GM12892 (cell line): ENCODE measurements around the gene USP36.

Source experiments
- POLR2A ChIP-seq: IDR thresholded peaks from 2 replicates; pipeline ENCODE4 v1.6.1; 2011; ENCODE audit warnings: low read depth, low read length, control low read depth
- POLR2AphosphoS5 ChIP-seq: IDR thresholded peaks from 2 replicates; pipeline ENCODE4 v1.6.1; 2011; ENCODE audit warnings: low read depth, low read length, control low read depth
- TAF1 ChIP-seq: IDR thresholded peaks from 2 replicates; pipeline ENCODE4 v1.6.1; 2011; ENCODE audit warnings: low read depth, mild to moderate bottlenecking, control low read depth, low read length, borderline replicate concordance

DNA sequence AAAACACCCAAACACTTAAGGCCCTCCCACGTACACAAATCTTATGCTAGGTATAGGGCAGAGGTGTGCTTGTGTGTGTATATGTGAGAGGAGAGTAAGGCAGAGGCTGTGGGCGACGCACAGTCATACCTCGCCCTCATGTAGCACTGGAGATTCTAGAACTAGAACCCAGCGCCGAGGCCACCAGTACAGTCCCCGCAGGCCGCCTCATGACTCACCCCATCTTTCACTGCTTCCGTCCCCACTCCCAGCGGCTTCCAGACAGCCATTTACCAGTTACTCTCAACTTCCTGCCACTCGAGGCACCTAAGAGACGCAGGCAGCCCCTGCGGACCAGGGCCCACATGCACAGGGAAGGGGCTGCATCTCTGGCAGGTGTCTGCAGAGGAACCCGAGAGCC lies 35.3 kb downstream of the USP36 start:
- TF ChIP-seq TAF1 (no peak), POLR2A (no peak), POLR2AphosphoS5 (no peak)
